ENCODE results near the gene ORC5.

ORC5 gene

DNA sequence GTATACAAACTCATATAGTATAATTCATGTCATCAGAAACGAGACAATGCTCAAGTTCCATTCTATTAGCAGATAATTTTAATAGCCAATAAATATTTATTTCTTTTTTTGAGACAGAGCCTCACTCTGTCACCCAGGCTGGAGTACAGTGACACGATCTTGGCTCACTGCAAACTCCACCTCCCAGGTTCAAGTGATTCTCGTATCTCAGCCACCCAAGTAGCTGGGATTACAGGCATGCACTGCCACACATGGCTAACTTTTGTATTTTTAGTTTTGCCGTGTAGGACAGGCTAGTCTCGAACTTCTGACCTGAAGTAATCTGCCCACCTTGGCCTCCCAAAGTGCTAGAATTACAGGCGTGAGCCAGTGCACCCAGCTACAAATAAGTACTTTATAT, 45.7 kb downstream of the ORC5 start:
- 98% methylated on average over 3 of the region's 6 CpGs for WGBS

GRCh38 chr7:104161244-104161643, 46.6 kb downstream of the ORC5 start:
- DNase-seq, result no peak
- Histone ChIP-seq H3K27me3 (ENCODE audit: control insufficient read depth in 1 of 2, insufficient read depth in 1 of 2, low read length in 2 of 2) (no peaks in the 10 kb centered on the region), H3K18ac (ENCODE audit: low read depth in 1 of 2, low read length in 2 of 2) (no peak overlapping the region), H3K4me2 (ENCODE audit: low read length, poor library complexity, severe bottlenecking) (no peak overlapping the region), H3K4ac (ENCODE audit: low read depth in 1 of 2, low read length in 2 of 2) (no peak overlapping the region), H2BK12ac (ENCODE audit: low read length in 2 of 2) (no peak overlapping the region), H3K79me1 (replicated peaks; ENCODE audit: low read length, poor library complexity, severe bottlenecking) (no peaks in the 10 kb centered on the region), H3K27ac (ENCODE audit: low read length, poor library complexity, severe bottlenecking) (no peak overlapping the region), H4K8ac (ENCODE audit: low read length) (no peak overlapping the region), H3K9me3 (ENCODE audit: control insufficient read depth, low read length) (no peaks in the 10 kb centered on the region), H3K14ac (ENCODE audit: low read length in 2 of 2) (no peak overlapping the region), H3K4me1 (ENCODE audit: control insufficient read depth, insufficient read depth, low read depth, low read length) (no peaks in the 10 kb centered on the region), H2BK120ac (ENCODE audit: low read depth, low read length) (no peak overlapping the region), H2BK5ac (ENCODE audit: low read depth, low read length, poor library complexity, severe bottlenecking) (no peak overlapping the region), H3K9ac (ENCODE audit: low read length) (no peak overlapping the region), H4K91ac (ENCODE audit: low read length) (no peak overlapping the region), H3K4me3 (ENCODE audit: insufficient read depth in 1 of 2, low read depth in 1 of 2, low read length in 2 of 2) (no peak overlapping the region), H3K36me3 (ENCODE audit: control insufficient read depth in 1 of 2, insufficient read depth in 2 of 2, low read depth in 1 of 2, low read length in 2 of 2) (peaks cover 5 to 36% of the 10 kb centered on the region in 2 experiments), H2AK5ac (ENCODE audit: low read length, severe bottlenecking) (no peak overlapping the region), H2BK15ac (ENCODE audit: low read depth, poor library complexity, severe bottlenecking) (no peak overlapping the region), H2AFZ (ENCODE audit: low read depth, low read length) (no peak overlapping the region), H3K23ac (ENCODE audit: low read length in 2 of 2) (no peak overlapping the region)
- 100% methylated on average over 3 of the region's 3 CpGs for WGBS

More for the DNA sequence above, 45.7 kb downstream of the ORC5 start:
- Histone ChIP-seq H3K9me3 (ENCODE audit: control insufficient read depth, low read length) (no peaks in the 10 kb centered on the region), H2BK15ac (ENCODE audit: low read depth, poor library complexity, severe bottlenecking) (no peak overlapping the region), H3K14ac (ENCODE audit: low read length in 2 of 2) (no peak overlapping the region), H3K4me3 (ENCODE audit: insufficient read depth in 1 of 2, low read depth in 1 of 2, low read length in 2 of 2) (no peak overlapping the region), H3K79me1 (replicated peaks; ENCODE audit: low read length, poor library complexity, severe bottlenecking) (no peaks in the 10 kb centered on the region), H2AK5ac (ENCODE audit: low read length, severe bottlenecking) (no peak overlapping the region), H4K91ac (ENCODE audit: low read length) (no peak overlapping the region), H3K27ac (ENCODE audit: low read length, poor library complexity, severe bottlenecking) (no peak overlapping the region), H3K4ac (ENCODE audit: low read depth in 1 of 2, low read length in 2 of 2) (no peak overlapping the region), H3K9ac (ENCODE audit: low read length) (no peak overlapping the region), H2BK5ac (ENCODE audit: low read depth, low read length, poor library complexity, severe bottlenecking) (no peak overlapping the region), H2AFZ (ENCODE audit: low read depth, low read length) (no peak overlapping the region), H2BK120ac (ENCODE audit: low read depth, low read length) (no peak overlapping the region), H2BK12ac (ENCODE audit: low read length in 2 of 2) (no peak overlapping the region), H3K36me3 (ENCODE audit: control insufficient read depth in 1 of 2, insufficient read depth in 2 of 2, low read depth in 1 of 2, low read length in 2 of 2) (peaks cover 5 to 43% of the 10 kb centered on the region in 2 experiments), H3K18ac (ENCODE audit: low read depth in 1 of 2, low read length in 2 of 2) (no peak overlapping the region), H3K27me3 (ENCODE audit: control insufficient read depth in 1 of 2, insufficient read depth in 1 of 2, low read length in 2 of 2) (no peaks in the 10 kb centered on the region), H3K4me2 (ENCODE audit: low read length, poor library complexity, severe bottlenecking) (no peak overlapping the region), H3K23ac (ENCODE audit: low read length in 2 of 2) (no peak overlapping the region), H4K8ac (ENCODE audit: low read length) (no peak overlapping the region), H3K4me1 (ENCODE audit: control insufficient read depth, insufficient read depth, low read depth, low read length) (no peaks in the 10 kb centered on the region)
- no peak for DNase-seq

- Histone ChIP-seq H3K18ac (ENCODE audit: low read depth in 1 of 2, low read length in 2 of 2) (no peak overlapping the region), H3K27ac (ENCODE audit: low read length, poor library complexity, severe bottlenecking) (no peak overlapping the region), H3K9me3 (ENCODE audit: control insufficient read depth, low read length) (no peaks in the 10 kb centered on the region)
These were observed 47.4 kb downstream of the ORC5 start for GRCh38 chr7:104160375-104160774.

GRCh38 chr7:104156842-104157277, 51.0 kb downstream of the ORC5 start:
- H3K4me2 ChIP-seq (ENCODE audit: low read length, poor library complexity, severe bottlenecking), result no peak overlapping the region
- H3K4ac ChIP-seq (ENCODE audit: low read depth in 1 of 2, low read length in 2 of 2), result no peak overlapping the region
- no peak overlapping the region for H3K27ac ChIP-seq (ENCODE audit: low read length, poor library complexity, severe bottlenecking)
- H3K36me3 ChIP-seq (ENCODE audit: control insufficient read depth in 1 of 2, insufficient read depth in 2 of 2, low read depth in 1 of 2, low read length in 2 of 2), result peaks cover 0 to 20% of the 10 kb centered on the region in 2 experiments
- no peaks in the 10 kb centered on the region for H3K4me1 ChIP-seq (ENCODE audit: control insufficient read depth, insufficient read depth, low read depth, low read length)
- H2BK5ac ChIP-seq (ENCODE audit: low read depth, low read length, poor library complexity, severe bottlenecking), result no peak overlapping the region
- H3K23ac ChIP-seq (ENCODE audit: low read length in 2 of 2), result no peak overlapping the region
- H2AK5ac ChIP-seq (ENCODE audit: low read length, severe bottlenecking), result no peak overlapping the region
- H3K79me1 ChIP-seq (replicated peaks; ENCODE audit: low read length, poor library complexity, severe bottlenecking), result no peaks in the 10 kb centered on the region
- H3K18ac ChIP-seq (ENCODE audit: low read depth in 1 of 2, low read length in 2 of 2), result no peak overlapping the region
- no CpG with 5 or more reads among the region's 2 CpGs for WGBS
- no peak overlapping the region for H2BK15ac ChIP-seq (ENCODE audit: low read depth, poor library complexity, severe bottlenecking)
- no peak overlapping the region for H2BK12ac ChIP-seq (ENCODE audit: low read length in 2 of 2)
- H2AFZ ChIP-seq (ENCODE audit: low read depth, low read length), result no peak overlapping the region
- H2BK120ac ChIP-seq (ENCODE audit: low read depth, low read length), result no peak overlapping the region
- H3K14ac ChIP-seq (ENCODE audit: low read length in 2 of 2), result no peak overlapping the region
- H3K4me3 ChIP-seq (ENCODE audit: insufficient read depth in 1 of 2, low read depth in 1 of 2, low read length in 2 of 2), result no peak overlapping the region
- DNase-seq, result peak; percentile 38
- H4K8ac ChIP-seq (ENCODE audit: low read length), result no peak overlapping the region
- H4K91ac ChIP-seq (ENCODE audit: low read length), result no peak overlapping the region
- H3K27me3 ChIP-seq (ENCODE audit: control insufficient read depth in 1 of 2, insufficient read depth in 1 of 2, low read length in 2 of 2), result no peaks in the 10 kb centered on the region
- H3K9ac ChIP-seq (ENCODE audit: low read length), result no peak overlapping the region
- no peaks in the 10 kb centered on the region for H3K9me3 ChIP-seq (ENCODE audit: control insufficient read depth, low read length)

More at GRCh38 chr7:104160375-104160774, 47.4 kb downstream of the ORC5 start:
- no peak overlapping the region for H3K4me2 ChIP-seq (ENCODE audit: low read length, poor library complexity, severe bottlenecking)
- no peak overlapping the region for H2BK15ac ChIP-seq (ENCODE audit: low read depth, poor library complexity, severe bottlenecking)
- no peak overlapping the region for H2BK5ac ChIP-seq (ENCODE audit: low read depth, low read length, poor library complexity, severe bottlenecking)
- H2AFZ ChIP-seq (ENCODE audit: low read depth, low read length), result no peak overlapping the region
- no peak overlapping the region for H4K91ac ChIP-seq (ENCODE audit: low read length)
- no peaks in the 10 kb centered on the region for H3K27me3 ChIP-seq (ENCODE audit: control insufficient read depth in 1 of 2, insufficient read depth in 1 of 2, low read length in 2 of 2)
- peaks cover 2 to 36% of the 10 kb centered on the region in 2 experiments for H3K36me3 ChIP-seq (ENCODE audit: control insufficient read depth in 1 of 2, insufficient read depth in 2 of 2, low read depth in 1 of 2, low read length in 2 of 2)
- DNase-seq, result peak; percentile 27
- no peak overlapping the region for H3K4me3 ChIP-seq (ENCODE audit: insufficient read depth in 1 of 2, low read depth in 1 of 2, low read length in 2 of 2)
- peak overlapping the region; percentile 8 for H3K9ac ChIP-seq (ENCODE audit: low read length)
- no peak overlapping the region for H2BK12ac ChIP-seq (ENCODE audit: low read length in 2 of 2)
- H3K4ac ChIP-seq (ENCODE audit: low read depth in 1 of 2, low read length in 2 of 2), result no peak overlapping the region
- H3K79me1 ChIP-seq (replicated peaks; ENCODE audit: low read length, poor library complexity, severe bottlenecking), result no peaks in the 10 kb centered on the region
- H3K4me1 ChIP-seq (ENCODE audit: control insufficient read depth, insufficient read depth, low read depth, low read length), result no peaks in the 10 kb centered on the region
- H2AK5ac ChIP-seq (ENCODE audit: low read length, severe bottlenecking), result no peak overlapping the region
- no peak overlapping the region for H3K14ac ChIP-seq (ENCODE audit: low read length in 2 of 2)
- H3K23ac ChIP-seq (ENCODE audit: low read length in 2 of 2), result no peak overlapping the region
- H2BK120ac ChIP-seq (ENCODE audit: low read depth, low read length), result no peak overlapping the region
- no peak overlapping the region for H4K8ac ChIP-seq (ENCODE audit: low read length)
